H1 (cell line): ENCODE data around the gene PRDM10. TPM values are rescaled to one million over a fixed set of nuclear protein-coding genes. Genes with fewer than 3 reads are reported as not detected.

Experiments used
- CTCF ChIA-PET: fragments of 300-600 bp; sonication (Branson Sonifier 250); formaldehyde crosslinking; loops from one replicate; lab custom pipeline; 2021; ENCODE audit not compliant: partially characterized antibody; lab: Charles Lee
- POLR2A ChIA-PET: fragments of 300-600 bp; sonication (Branson Sonifier 250); formaldehyde crosslinking; loops from one replicate; lab custom pipeline; 2021; ENCODE audit warnings: inconsistent platforms; ENCODE audit not compliant: partially characterized antibody; lab: Charles Lee
- DNase-seq, 2 experiments: peaks; one replicate each; pipeline versions ENCODE4 v3.0.0 to v3.0.0-alpha.2; 2010 to 2022; ENCODE audit warnings: low spot score in 2 of 2, low read depth in 1 of 2, mixed read lengths in 1 of 2
- FAIRE-seq: peaks from 2 replicates; lab custom pipeline; 2011; peaks lifted over from hg19 to GRCh38; lab: Jason Lieb, UNC
- H2AFZ ChIP-seq: 2 replicates; pipeline ENCODE4 v1.8.1; 2012; ENCODE audit warnings: low read length, inconsistent platforms
- H2AK5ac ChIP-seq: 2 replicates; pipeline ENCODE4 v1.6.1; 2013; ENCODE audit warnings: low read depth, low read length
- H2BK120ac ChIP-seq: replicated peaks from 2 replicates; pipeline ENCODE3; 2013; ENCODE audit warnings: low read depth, low read length, inconsistent platforms
- H2BK12ac ChIP-seq: 2 replicates; pipeline ENCODE4 v1.6.1; 2013; ENCODE audit warnings: low read depth, low read length
- H2BK15ac ChIP-seq: 2 replicates; pipeline ENCODE4 v1.6.1; 2013; ENCODE audit warnings: low read length
- H2BK20ac ChIP-seq: 2 replicates; pipeline ENCODE4 v1.6.1; 2013; ENCODE audit warnings: low read length
- H2BK5ac ChIP-seq: 2 replicates; pipeline ENCODE4 v1.6.1; 2013; ENCODE audit warnings: low read depth, low read length
- H3K14ac ChIP-seq: 2 replicates; pipeline ENCODE4 v1.6.1; 2013; ENCODE audit warnings: inconsistent platforms; ENCODE audit not compliant: insufficient read length
- H3K18ac ChIP-seq: 2 replicates; pipeline ENCODE4 v1.6.1; 2013; ENCODE audit warnings: low read length; ENCODE audit errors: extremely low read depth
- H3K23ac ChIP-seq: 2 replicates; pipeline ENCODE4 v1.6.1; 2013; ENCODE audit warnings: inconsistent platforms; ENCODE audit not compliant: insufficient read length
- H3K23me2 ChIP-seq: 2 replicates; pipeline ENCODE4 v1.6.1; 2013; ENCODE audit warnings: low read depth, low read length
- H3K27ac ChIP-seq: 2 replicates; pipeline ENCODE4 v1.6.1; 2011; ENCODE audit warnings: low read depth, low read length, inconsistent platforms
- H3K27me3 ChIP-seq, 4 experiments: replicated peaks in 1 of 4; 1 replicate in 1 of 4; 2 replicates in 3 of 4; pipeline versions ENCODE4 v1.6.1 to v1.8.1; 2011 to 2013; ENCODE audit warnings: low read length in 3 of 4, mild to moderate bottlenecking in 3 of 4, inconsistent platforms in 2 of 4, mixed read lengths in 2 of 4, moderate library complexity in 1 of 4; ENCODE audit not compliant: control insufficient read depth in 3 of 4, insufficient read depth in 3 of 4; ENCODE audit errors: extremely low read depth in 1 of 4
- H3K36me3 ChIP-seq, 4 experiments: 2 replicates each; pipeline versions ENCODE4 v1.6.1 to v1.8.1; 2011 to 2013; ENCODE audit warnings: mild to moderate bottlenecking in 4 of 4, low read length in 3 of 4, moderate library complexity in 2 of 4, control low read depth in 1 of 4, inconsistent platforms in 1 of 4; ENCODE audit not compliant: insufficient read depth in 4 of 4, control insufficient read depth in 2 of 4
- H3K4ac ChIP-seq: replicated peaks from 2 replicates; pipeline ENCODE3; 2013; ENCODE audit warnings: low read length, low read depth, mixed read lengths, inconsistent platforms; ENCODE audit not compliant: insufficient read length
- H3K4me1 ChIP-seq, 4 experiments: replicated peaks in 1 of 4; 1 replicate in 1 of 4; 2 replicates in 3 of 4; pipeline versions ENCODE4 v1.6.1 to v1.8.1; 2011 to 2013; ENCODE audit warnings: low read length in 3 of 4, inconsistent platforms in 2 of 4, mixed read lengths in 1 of 4; ENCODE audit not compliant: insufficient read depth in 4 of 4, control insufficient read depth in 3 of 4
- H3K4me2 ChIP-seq, 2 experiments: 2 replicates each; pipeline versions ENCODE4 v1.6.1 to v1.8.1; 2011 to 2013; ENCODE audit warnings: low read depth in 2 of 2, low read length in 2 of 2, control low read depth in 1 of 2, inconsistent platforms in 1 of 2, mild to moderate bottlenecking in 1 of 2; ENCODE audit not compliant: insufficient read depth in 1 of 2
- H3K4me3 ChIP-seq, 4 experiments: fragments of 200-600, 300-600 bp in 1 of 4; sonication (generic), shearing (Covaris generic), sonication (Bioruptor Twin) in 1 of 4; 2 replicates each; pipeline versions ENCODE4 v1.5.1 to v1.8.1; 2011 to 2016; ENCODE audit warnings: low read length in 4 of 4, low read depth in 3 of 4, control low read depth in 2 of 4, inconsistent platforms in 2 of 4, mild to moderate bottlenecking in 2 of 4, mixed read lengths in 1 of 4, moderate library complexity in 1 of 4; ENCODE audit not compliant: insufficient read depth in 2 of 4; ENCODE audit errors: extremely low read depth in 1 of 4
- H3K56ac ChIP-seq: replicated peaks from 2 replicates; pipeline ENCODE3; 2013; ENCODE audit warnings: low read depth, mild to moderate bottlenecking, mixed read lengths, low read length, inconsistent platforms; ENCODE audit not compliant: insufficient read length
- H3K79me1 ChIP-seq: 2 replicates; pipeline ENCODE4 v1.6.1; 2013; ENCODE audit warnings: low read depth, low read length, control low read depth
- H3K79me2 ChIP-seq, 2 experiments: 2 replicates each; pipeline versions ENCODE4 v1.6.1 to v1.8.1; 2012 to 2013; ENCODE audit warnings: low read length in 2 of 2, mild to moderate bottlenecking in 2 of 2, inconsistent platforms in 1 of 2; ENCODE audit not compliant: insufficient read depth in 2 of 2, control insufficient read depth in 1 of 2
- H3K9ac ChIP-seq, 4 experiments: replicated peaks in 1 of 4; 1 replicate in 1 of 4; 2 replicates in 3 of 4; pipeline versions ENCODE4 v1.6.1 to v1.8.1; 2011 to 2013; ENCODE audit warnings: low read depth in 3 of 4, low read length in 3 of 4, control low read depth in 2 of 4, mild to moderate bottlenecking in 2 of 4, moderate library complexity in 2 of 4, inconsistent platforms in 1 of 4; ENCODE audit errors: extremely low read depth in 1 of 4
- H3K9me3 ChIP-seq, 2 experiments: 2 replicates each; pipeline versions ENCODE4 v1.6.1 to v1.8.1; 2012 to 2013; ENCODE audit warnings: mild to moderate bottlenecking in 2 of 2, moderate library complexity in 2 of 2, control low read depth in 1 of 2, inconsistent platforms in 1 of 2, low read depth in 1 of 2, low read length in 1 of 2, mixed read lengths in 1 of 2; ENCODE audit not compliant: insufficient read depth in 2 of 2
- H4K20me1 ChIP-seq, 2 experiments: replicated peaks in 1 of 2; 2 replicates each; pipeline versions ENCODE3 to v1.8.1; 2011 to 2013; ENCODE audit warnings: inconsistent platforms in 2 of 2, low read length in 2 of 2, mild to moderate bottlenecking in 1 of 2; ENCODE audit not compliant: insufficient read depth in 2 of 2, control insufficient read depth in 1 of 2
- H4K5ac ChIP-seq: 2 replicates; pipeline ENCODE4 v1.6.1; 2013; ENCODE audit warnings: low read length, low read depth, mixed read lengths, inconsistent platforms; ENCODE audit not compliant: insufficient read length
- H4K8ac ChIP-seq: 2 replicates; pipeline ENCODE4 v1.8.0; 2013; ENCODE audit warnings: mild to moderate bottlenecking, moderate library complexity, low read length, inconsistent platforms; ENCODE audit not compliant: insufficient read depth; ENCODE audit errors: extremely low read depth
- H4K91ac ChIP-seq: replicated peaks from 2 replicates; pipeline ENCODE3; 2013; ENCODE audit warnings: low read length, mixed read lengths, inconsistent platforms; ENCODE audit not compliant: insufficient read length
- BACH1 ChIP-seq: IDR thresholded peaks from 2 replicates; pipeline ENCODE4 v1.6.1; 2012; ENCODE audit warnings: low read length, improper control_type of control experiment
- BCL11A ChIP-seq, 2 experiments: IDR thresholded peaks; one replicate each; pipeline ENCODE4 v1.6.1; 2011; ENCODE audit warnings: low read depth in 2 of 2, low read length in 2 of 2, mild to moderate bottlenecking in 2 of 2
- BRCA1 ChIP-seq: IDR thresholded peaks from 2 replicates; pipeline ENCODE4 v1.6.1; 2012; ENCODE audit warnings: low read depth, low read length, improper control_type of control experiment
- CHD1 ChIP-seq: IDR thresholded peaks from 2 replicates; pipeline ENCODE4 v1.6.1; 2012; ENCODE audit warnings: low read depth, low read length, improper control_type of control experiment
- HDAC2 ChIP-seq, 2 experiments: fragments of 300-600 bp in 1 of 2; sonication (generic) in 1 of 2; IDR thresholded peaks; 2 replicates each; pipeline ENCODE4 v1.6.1; 2011 to 2012; ENCODE audit warnings: low read depth in 2 of 2, low read length in 2 of 2, mild to moderate bottlenecking in 2 of 2, moderate library complexity in 2 of 2, borderline replicate concordance in 1 of 2, inconsistent platforms in 1 of 2
- JUN ChIP-seq: IDR thresholded peaks from 2 replicates; pipeline ENCODE4 v1.6.1; 2011; ENCODE audit warnings: low read depth, mild to moderate bottlenecking, improper control_type of control experiment, low read length
- KDM5A ChIP-seq: fragments of 200-600 bp; IDR thresholded peaks from 2 replicates; pipeline ENCODE4 v1.7.1; 2012; ENCODE audit warnings: mild to moderate bottlenecking, low read length, inconsistent platforms, mixed read lengths
- MAFK ChIP-seq: IDR thresholded peaks from 2 replicates; pipeline ENCODE4 v1.6.1; 2012; ENCODE audit warnings: low read depth, mild to moderate bottlenecking, improper control_type of control experiment, low read length
- POLR2A ChIP-seq, 2 experiments: IDR thresholded peaks; 1 replicate in 1 of 2; 2 replicates in 1 of 2; pipeline ENCODE4 v1.6.1; 2011; ENCODE audit warnings: low read depth in 2 of 2, low read length in 2 of 2, mild to moderate bottlenecking in 2 of 2; ENCODE audit errors: control extremely low read depth in 1 of 2
- POU5F1 ChIP-seq: IDR thresholded peaks from 2 replicates; pipeline ENCODE4 v1.6.1; 2011; ENCODE audit warnings: low read depth, mild to moderate bottlenecking, low read length, moderate library complexity
- RXRA ChIP-seq: IDR thresholded peaks from 2 replicates; pipeline ENCODE4 v1.6.1; 2011; ENCODE audit warnings: low read depth, mild to moderate bottlenecking, low read length, moderate library complexity; ENCODE audit not compliant: insufficient read depth
- SIX5 ChIP-seq: IDR thresholded peaks from 2 replicates; pipeline ENCODE4 v1.6.1; 2011; ENCODE audit warnings: mild to moderate bottlenecking, low read depth, low read length
- SP1 ChIP-seq: IDR thresholded peaks from 2 replicates; pipeline ENCODE4 v1.6.1; 2011; ENCODE audit warnings: low read depth, low read length
- TAF7 ChIP-seq: optimal IDR thresholded peaks from 2 replicates; pipeline ENCODE3; 2011; ENCODE audit warnings: low read depth, mild to moderate bottlenecking, inconsistent platforms, low read length, moderate library complexity, borderline replicate concordance
- WGBS, 2 experiments: shearing (Covaris generic) in 1 of 2; methylation state at CpG; one replicate each; pipeline versions ENCODE4 v1.1.6 to v1.1.7; 2013 to 2015; ENCODE audit warnings: low lambda C conversion rate in 2 of 2, mixed read lengths in 2 of 2, inconsistent platforms in 1 of 2, low coverage in 1 of 2, missing lambda C conversion rate in 1 of 2; ENCODE audit not compliant: insufficient replicate concordance in 2 of 2, insufficient coverage in 1 of 2, insufficient read length in 1 of 2; ENCODE audit errors: extremely low coverage in 1 of 2, missing lambda C conversion rate in 1 of 2; 5-methylcytosine and 5-hydroxymethylcytosine counted together
- polyA plus RNA-seq, 7 experiments: library from polyadenylated mRNA; depleted of rRNA in 3 of 7; stranded (reverse) in 5 of 7; unstranded in 2 of 7; fragments of >200 nt in 5 of 7; fragments of 200-250 nt in 2 of 7; gene quantifications; 1 replicate in 5 of 7; 2 replicates in 1 of 7; 4 replicates in 1 of 7; pipeline versions ENCODE4 v1.2.1 to v1.2.3, GENCODE V29; 2011 to 2013; ENCODE audit warnings: missing spikeins in 2 of 7, mixed read lengths in 2 of 7
- total RNA-seq: library from RNA; stranded (reverse); fragmentation: NEBNext Ultra II Directional; extraction: Animal tissue kit (Norgen Biotek cat#: 25700); gene quantifications from 2 replicates; pipeline ENCODE4 v1.2.1, GENCODE V29; 2021
- TF ChIP-seq, protein P1 (sequence below): IDR thresholded peaks from 2 replicates; pipeline ENCODE4 v1.6.1; 2012; ENCODE audit warnings: inconsistent platforms

The PRDM10 gene
- total and polyA plus RNA-seq, 2 of the 8 experiments (the other 6 are each of a cell fraction or from before 2014, with no cell fraction given) = 15.5 to 19.2 TPM

DNA sequence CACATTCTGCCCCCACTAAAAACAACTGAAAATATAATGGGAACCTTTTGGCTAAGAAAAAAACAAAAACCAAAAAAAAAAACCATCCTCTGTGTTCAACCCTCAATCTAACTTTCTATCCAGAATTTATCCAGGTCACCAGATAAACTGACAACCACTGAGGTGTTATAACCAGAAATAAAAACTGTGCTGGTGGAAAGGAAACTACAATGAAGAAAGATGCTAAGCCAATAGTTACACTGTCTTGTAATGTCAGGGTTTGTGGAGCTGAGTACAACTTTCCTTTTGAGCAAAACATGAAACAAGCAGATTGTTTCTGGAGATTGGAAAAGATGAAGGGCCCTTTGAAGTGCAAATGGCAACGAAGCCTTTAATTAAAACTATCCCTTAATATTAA is 50.8 kb downstream of the PRDM10 start:
- Histone ChIP-seq H2AFZ (no peak overlapping the region), H3K56ac (no peak overlapping the region), H2BK120ac (no peak overlapping the region), H3K4ac (no peak overlapping the region), H3K4me2 (no peak overlapping the region), H3K4me1 (no peaks in the 10 kb centered on the region), H3K4me3 (no peak overlapping the region), H3K9me3 (no peaks in the 10 kb centered on the region), H2BK20ac (no peak overlapping the region), H3K23me2 (no peaks in the 10 kb centered on the region; the same call in 1 of the 2 replicates), H3K9ac (no peak overlapping the region), H3K36me3 (peaks cover 0 to 4% (median 2%) of the 10 kb centered on the region in 4 experiments; a peak in 3 of 8 replicates), H2BK15ac (no peak overlapping the region), H3K79me2 (no peaks in the 10 kb centered on the region), H3K14ac (no peak overlapping the region), H3K18ac (no peak overlapping the region), H2AK5ac (no peak overlapping the region), H3K27ac (no peak overlapping the region), H3K27me3 (no peaks in the 10 kb centered on the region), H4K8ac (no peak overlapping the region), H4K20me1 (peaks cover 0 to under 1% of the 10 kb centered on the region in 2 experiments), H4K5ac (no peak overlapping the region), H2BK5ac (no peak overlapping the region), H2BK12ac (no peak overlapping the region), H3K79me1 (no peaks in the 10 kb centered on the region), H4K91ac (no peak overlapping the region), H3K23ac (no peak overlapping the region)
- FAIRE-seq (no peak), DNase-seq (no peak)
- ChIA-PET CTCF (interaction anchor here (0.9 to 1.0 kb wide), 3 partner anchors 9 to 11 kb away, joined by 3 to 4 read pairs (median 3); no protein-coding TSS in a partner anchor), POLR2A (no interaction called here)
- TF ChIP-seq POLR2A (IDR thresholded peaks at IDR 0.05; ENCODE audit: control extremely low read depth in 1 of 2, low read depth in 2 of 2, low read length in 2 of 2) = no peak
- no peak for TF ChIP-seq POU5F1
- TF ChIP-seq TAF7 = no peak
- no peak for TF ChIP-seq JUN
- no peak for TF ChIP-seq RXRA
- TF ChIP-seq, protein P1, sequence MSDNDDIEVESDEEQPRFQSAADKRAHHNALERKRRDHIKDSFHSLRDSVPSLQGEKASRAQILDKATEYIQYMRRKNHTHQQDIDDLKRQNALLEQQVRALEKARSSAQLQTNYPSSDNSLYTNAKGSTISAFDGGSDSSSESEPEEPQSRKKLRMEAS = no peak
- no peak for TF ChIP-seq KDM5A
- TF ChIP-seq CHD1 = no peak
- TF ChIP-seq BCL11A (IDR thresholded peaks at IDR 0.05; ENCODE audit: low read depth in 2 of 2, low read length in 2 of 2) = no peak
- TF ChIP-seq SIX5 = no peak
- TF ChIP-seq SP1 = no peak
- TF ChIP-seq BACH1 = no peak
- TF ChIP-seq HDAC2 (IDR thresholded peaks at IDR 0.05; ENCODE audit: borderline replicate concordance in 1 of 2, low read depth in 2 of 2, low read length in 2 of 2) = no peak
- no peak for TF ChIP-seq MAFK
- no peak for TF ChIP-seq BRCA1
- WGBS, 2 experiments = 86% methylated on average over 1 of the region's 1 CpG; no CpG with 5 or more reads in 1 of the 2 experiments
